H54 (cell line): ENCODE measurements around the gene ZNF77.
"Not testable (repeated sequence)": the region's sequence is repeated elsewhere in the genome, so short reads cannot be mapped to it uniquely, and the experiment has no call there.

ENCODE experiments used
- DNase-seq: peaks from one replicate; pipeline ENCODE4 v3.0.0; 2011; ENCODE audit warnings: low spot score, mixed read lengths; ENCODE audit not compliant: insufficient read length
- FAIRE-seq: peaks from 3 replicates; lab custom pipeline; 2011; peaks lifted over from hg19 to GRCh38; lab: Jason Lieb, UNC
- POLR2A ChIP-seq: IDR thresholded peaks from 2 replicates; pipeline ENCODE4 v1.6.1; 2011; ENCODE audit warnings: low read depth, mild to moderate bottlenecking, low read length

The ZNF77 gene

GRCh38 chr19:2957160-2957559 is 12.4 kb upstream of the ZNF77 start:
- DNase-seq, result no peak

DNA sequence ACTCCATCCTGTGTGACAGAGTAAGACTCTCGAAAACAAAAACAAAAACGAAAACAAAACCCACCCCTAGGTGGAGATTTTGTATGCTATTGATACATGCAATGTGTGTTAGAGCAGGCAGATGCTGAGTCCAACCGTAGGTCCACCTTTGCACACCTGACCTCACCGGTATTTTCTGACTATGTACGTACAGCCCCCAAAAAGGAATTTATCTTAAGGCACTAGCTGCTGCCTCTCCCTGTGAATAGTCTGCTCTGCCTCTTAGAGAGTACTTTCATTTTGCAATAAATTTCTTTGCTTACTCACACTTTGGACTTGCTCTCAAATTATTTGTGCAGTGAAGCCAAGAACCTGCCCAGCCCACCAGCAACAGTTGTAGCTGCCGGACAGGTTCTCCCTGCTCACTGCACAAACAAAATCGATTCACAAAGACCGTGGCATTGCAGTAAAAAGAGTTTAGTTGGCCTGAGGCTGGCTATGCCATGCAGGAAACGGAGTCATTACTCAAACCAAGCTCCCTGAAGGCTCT is 8.2 kb upstream of the ZNF77 start:
- no peak for TF ChIP-seq POLR2A
- FAIRE-seq (no peak), DNase-seq (no peak)

More at GRCh38 chr19:2957160-2957559, 12.4 kb upstream of the ZNF77 start:
- FAIRE-seq, result no peak
- TF ChIP-seq POLR2A, result no peak

GRCh38 chr19:2950286-2951124 is 5.7 kb upstream of the ZNF77 start:
- DNase-seq, result peak; percentile 100
- TF ChIP-seq POLR2A, result peak; percentile 95
- peak; percentile 98 for FAIRE-seq

- no peak for TF ChIP-seq POLR2A
- DNase-seq, result peak; percentile 45
- FAIRE-seq, result no peak
Measured at GRCh38 chr19:2949939-2950285, 5.1 kb upstream of the ZNF77 start.

- DNase-seq, result no peak
- no peak for TF ChIP-seq POLR2A
- FAIRE-seq, result no peak
Measured at GRCh38 chr19:2945575-2946184, 909 bp upstream of the ZNF77 start.

DNA sequence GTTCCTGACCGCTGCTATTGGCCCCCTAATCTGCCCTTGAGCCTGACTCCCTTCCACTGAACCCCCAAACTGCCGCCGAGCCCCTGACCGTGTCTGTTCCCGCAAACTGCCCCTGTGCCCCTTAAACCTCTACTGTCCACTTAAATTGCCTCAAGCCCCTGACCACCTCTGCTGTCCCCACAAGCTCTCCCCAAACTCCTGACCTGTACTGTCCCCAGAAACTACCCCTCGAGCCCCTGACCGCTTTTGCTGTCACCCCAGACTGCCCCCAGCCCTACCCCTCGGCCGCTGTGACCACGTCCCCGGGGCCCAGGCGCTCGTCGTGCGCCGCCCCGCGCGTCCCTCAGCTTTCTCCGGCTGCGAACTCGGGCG is 382 bp downstream of the ZNF77 start:
- DNase-seq (no peak), FAIRE-seq (no peak)
- no peak for TF ChIP-seq POLR2A

DNA sequence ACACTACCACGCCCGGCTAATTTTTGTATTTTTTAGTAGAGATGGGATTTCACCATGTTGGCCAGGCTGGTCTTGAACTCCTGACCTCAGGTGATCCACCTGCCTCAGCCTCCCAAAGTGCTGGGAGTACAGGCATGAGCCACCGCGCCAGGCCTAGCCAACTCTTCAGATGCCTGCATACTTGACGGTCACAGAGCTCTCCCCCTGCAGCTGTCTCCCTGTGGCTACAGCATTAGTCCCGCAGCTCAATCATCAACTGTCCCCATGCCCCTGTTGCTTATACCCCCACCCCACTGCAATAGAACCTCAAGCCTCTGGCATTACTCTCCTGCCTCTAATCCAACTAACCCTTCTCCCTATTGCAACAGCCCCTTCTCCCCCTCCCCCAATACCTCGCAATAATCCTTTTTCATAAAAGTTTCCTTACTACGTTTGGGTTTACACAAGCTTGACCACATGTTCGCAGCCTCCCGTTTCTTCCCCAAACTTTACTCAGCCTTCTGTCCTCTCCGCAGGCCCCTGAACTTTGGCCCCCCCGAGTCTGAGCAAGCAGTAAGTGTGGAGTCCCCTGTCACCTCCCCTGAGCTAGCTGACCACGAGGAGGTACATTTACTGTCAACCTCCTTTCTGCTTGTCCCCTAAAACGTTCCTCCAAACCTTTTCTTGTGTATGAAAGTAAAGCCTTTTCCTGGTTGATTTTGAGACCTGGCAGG is 1.7 kb downstream of the ZNF77 start:
- DNase-seq, result no peak
- no peak for FAIRE-seq
- TF ChIP-seq POLR2A, result no peak

GRCh38 chr19:2935863-2936262 is 8.9 kb downstream of the ZNF77 start:
- DNase-seq, FAIRE-seq: not testable (repeated sequence)

DNA sequence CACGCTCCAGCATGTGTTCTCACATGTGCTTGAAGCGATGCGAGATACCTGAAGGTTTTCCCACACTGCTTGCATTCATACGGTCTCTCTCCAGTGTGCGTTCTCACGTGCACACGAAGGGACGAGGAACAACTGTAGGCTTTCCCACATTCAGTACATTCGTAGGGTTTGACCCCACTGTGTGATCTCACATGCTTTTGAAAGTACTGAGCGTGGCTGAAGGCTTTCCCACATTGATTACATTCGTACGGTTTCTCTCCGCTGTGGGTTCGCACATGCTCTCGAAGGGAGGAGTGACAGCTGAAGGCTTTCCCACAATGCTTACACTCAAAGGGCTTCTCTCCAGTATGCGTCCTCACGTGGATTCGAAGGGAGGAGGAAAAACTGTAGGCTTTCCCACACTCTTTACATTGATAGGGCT is 11.3 kb downstream of the ZNF77 start:
- no peak for FAIRE-seq
- DNase-seq, result no peak
- TF ChIP-seq POLR2A, result no peak

DNA sequence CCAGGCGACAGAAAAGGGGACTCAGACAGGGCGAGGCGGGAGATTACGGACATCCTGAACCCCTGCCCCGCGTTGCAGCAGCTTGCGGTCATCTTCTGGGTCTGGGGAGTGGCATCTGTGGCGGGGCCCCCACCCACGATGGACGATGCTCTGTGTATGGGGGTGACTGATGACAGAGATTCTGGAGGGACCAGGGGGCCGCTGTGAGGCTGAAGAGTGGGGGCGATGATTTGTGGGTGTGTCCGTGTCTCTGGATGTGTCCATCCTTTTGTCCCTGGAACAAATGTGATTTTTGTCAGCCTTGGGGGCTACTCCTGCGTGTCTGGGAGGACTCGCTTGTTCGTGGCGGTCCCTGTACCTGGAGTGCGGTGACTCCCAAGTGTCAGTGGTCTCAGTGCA is 17.7 kb downstream of the ZNF77 start:
- no peak for FAIRE-seq
- no peak for DNase-seq
- TF ChIP-seq POLR2A, result no peak

GRCh38 chr19:2926341-2927031 is 18.3 kb downstream of the ZNF77 start:
- no peak for DNase-seq
- TF ChIP-seq POLR2A, result no peak
- no peak for FAIRE-seq

DNA sequence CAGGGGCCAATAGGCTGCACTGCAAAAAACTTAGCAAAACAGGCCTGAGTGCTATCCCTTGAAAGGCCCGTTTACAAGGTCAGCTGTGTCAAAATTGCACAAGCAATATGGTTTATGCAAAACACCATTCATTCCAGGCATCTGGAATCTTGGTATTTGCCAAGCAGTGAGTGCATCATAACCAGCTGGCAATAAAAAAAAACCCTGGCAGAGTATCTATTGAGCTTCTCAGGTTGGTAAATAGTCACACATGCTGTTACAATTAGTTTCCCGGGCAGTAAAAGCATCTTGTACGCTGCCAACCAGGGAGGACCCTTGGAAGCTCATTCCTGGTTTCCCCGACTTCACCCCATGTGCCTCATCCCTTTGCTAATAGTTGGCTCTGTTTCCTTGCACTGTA is 21.3 kb downstream of the ZNF77 start:
- no peak for TF ChIP-seq POLR2A
- FAIRE-seq (no peak), DNase-seq (no peak)

DNA sequence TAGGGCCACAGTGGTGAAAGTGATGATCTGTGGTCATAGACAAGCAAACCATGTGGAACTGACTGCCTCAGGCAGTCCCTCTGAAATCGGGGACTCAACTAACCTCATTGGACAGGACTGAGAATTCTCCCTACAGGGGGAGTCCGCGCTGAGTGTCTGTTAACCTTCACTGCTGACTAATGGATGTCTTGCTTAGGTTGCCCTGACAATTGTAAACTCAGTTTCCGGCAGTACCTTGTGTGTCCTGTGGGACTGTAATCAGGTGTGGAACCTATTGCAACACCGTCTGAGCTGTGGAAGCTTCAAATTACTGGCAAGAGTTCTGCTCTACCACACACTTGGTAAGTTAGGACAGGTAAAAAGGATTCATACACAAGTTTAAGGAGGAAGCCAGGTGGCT is 21.8 kb downstream of the ZNF77 start:
- DNase-seq, result no peak
- FAIRE-seq, result no peak
- no peak for TF ChIP-seq POLR2A
